Left forelimb (tissue), 1 donor: Measurements from ENCODE around the gene RAB18.
"Not testable (repeated sequence)": the region's sequence is repeated elsewhere in the genome, so short reads cannot be mapped to it uniquely, and the experiment has no call there.

Source experiments
- DNase-seq: peaks from one replicate; pipeline ENCODE4 v3.0.0-alpha.2; 2018; ENCODE audit warnings: low spot score

Gene RAB18

GRCh38 chr10:27504007-27504807 lies at the start of gene RAB18:
Gene RAB18, plus strand, starts transcription at chr10:27504304. Its CDS starts 66 bp downstream, at chr10:27504370.
- peak; percentile 98 for DNase-seq

GRCh38 chr10:27454837-27455236 lies 49.3 kb upstream of the RAB18 start:
- no peak for DNase-seq

- DNase-seq = no peak
Measured at GRCh38 chr10:27457261-27457945, 46.7 kb upstream of the RAB18 start.

- DNase-seq = no peak
Measured at GRCh38 chr10:27457966-27458365, 46.1 kb upstream of the RAB18 start.

- no peak for DNase-seq
Measured at GRCh38 chr10:27461312-27461711, 42.8 kb upstream of the RAB18 start.

- no peak for DNase-seq
Measured at GRCh38 chr10:27463961-27464360, 40.1 kb upstream of the RAB18 start.

- DNase-seq = no peak
Measured at GRCh38 chr10:27464993-27465392, 39.1 kb upstream of the RAB18 start.

- not testable (repeated sequence) for DNase-seq
Measured at GRCh38 chr10:27465596-27465995, 38.5 kb upstream of the RAB18 start.

- DNase-seq = no peak
Measured at GRCh38 chr10:27470885-27471284, 33.2 kb upstream of the RAB18 start.

- DNase-seq = no peak
Measured at GRCh38 chr10:27474741-27475140, 29.4 kb upstream of the RAB18 start.

GRCh38 chr10:27479016-27479415 lies 25.1 kb upstream of the RAB18 start:
- no peak for DNase-seq

- DNase-seq = no peak
Measured at GRCh38 chr10:27481486-27481885, 22.6 kb upstream of the RAB18 start.

GRCh38 chr10:27482984-27483956 lies 20.8 kb upstream of the RAB18 start:
- no peak for DNase-seq

- no peak for DNase-seq
Measured at GRCh38 chr10:27485368-27485767, 18.7 kb upstream of the RAB18 start.

GRCh38 chr10:27485986-27486385 lies 18.1 kb upstream of the RAB18 start:
- no peak for DNase-seq

- DNase-seq = no peak
Measured at GRCh38 chr10:27490807-27491206, 13.3 kb upstream of the RAB18 start.

- DNase-seq = no peak
Measured at GRCh38 chr10:27494116-27494805, 9.8 kb upstream of the RAB18 start.

GRCh38 chr10:27496137-27496536 lies 8.0 kb upstream of the RAB18 start:
- no peak for DNase-seq

GRCh38 chr10:27500096-27500495 lies 4.0 kb upstream of the RAB18 start:
- DNase-seq = no peak

- DNase-seq = no peak
Measured at GRCh38 chr10:27500886-27501285, 3.2 kb upstream of the RAB18 start.

- no peak for DNase-seq
Measured at GRCh38 chr10:27503498-27504006, 552 bp upstream of the RAB18 start.
